H1 (cell line): ENCODE data around the gene MILR1. TPM values are rescaled to one million over a fixed set of nuclear protein-coding genes. Genes with fewer than 3 reads are reported as not detected.
A peak's percentile ranks its signal among the peaks of the same experiment; 100 is the strongest.
"Not testable (repeated sequence)": the region's sequence is repeated elsewhere in the genome, so short reads cannot be mapped to it uniquely, and the experiment has no call there.

ENCODE experiments used
- CTCF ChIA-PET: fragments of 300-600 bp; sonication (Branson Sonifier 250); formaldehyde crosslinking; loops from one replicate; lab custom pipeline; 2021; ENCODE audit not compliant: partially characterized antibody; lab: Charles Lee
- POLR2A ChIA-PET: fragments of 300-600 bp; sonication (Branson Sonifier 250); formaldehyde crosslinking; loops from one replicate; lab custom pipeline; 2021; ENCODE audit warnings: inconsistent platforms; ENCODE audit not compliant: partially characterized antibody; lab: Charles Lee
- DNase-seq, 2 experiments: peaks; one replicate each; pipeline versions ENCODE4 v3.0.0 to v3.0.0-alpha.2; 2010 to 2022; ENCODE audit warnings: low spot score in 2 of 2, low read depth in 1 of 2, mixed read lengths in 1 of 2
- FAIRE-seq: peaks from 2 replicates; lab custom pipeline; 2011; peaks lifted over from hg19 to GRCh38; lab: Jason Lieb, UNC
- H2AFZ ChIP-seq: 2 replicates; pipeline ENCODE4 v1.8.1; 2012; ENCODE audit warnings: low read length, inconsistent platforms
- H2AK5ac ChIP-seq: 2 replicates; pipeline ENCODE4 v1.6.1; 2013; ENCODE audit warnings: low read depth, low read length
- H2BK120ac ChIP-seq: replicated peaks from 2 replicates; pipeline ENCODE3; 2013; ENCODE audit warnings: low read depth, low read length, inconsistent platforms
- H2BK12ac ChIP-seq: 2 replicates; pipeline ENCODE4 v1.6.1; 2013; ENCODE audit warnings: low read depth, low read length
- H2BK15ac ChIP-seq: 2 replicates; pipeline ENCODE4 v1.6.1; 2013; ENCODE audit warnings: low read length
- H2BK20ac ChIP-seq: 2 replicates; pipeline ENCODE4 v1.6.1; 2013; ENCODE audit warnings: low read length
- H2BK5ac ChIP-seq: 2 replicates; pipeline ENCODE4 v1.6.1; 2013; ENCODE audit warnings: low read depth, low read length
- H3K14ac ChIP-seq: 2 replicates; pipeline ENCODE4 v1.6.1; 2013; ENCODE audit warnings: inconsistent platforms; ENCODE audit not compliant: insufficient read length
- H3K18ac ChIP-seq: 2 replicates; pipeline ENCODE4 v1.6.1; 2013; ENCODE audit warnings: low read length; ENCODE audit errors: extremely low read depth
- H3K23ac ChIP-seq: 2 replicates; pipeline ENCODE4 v1.6.1; 2013; ENCODE audit warnings: inconsistent platforms; ENCODE audit not compliant: insufficient read length
- H3K23me2 ChIP-seq: 2 replicates; pipeline ENCODE4 v1.6.1; 2013; ENCODE audit warnings: low read depth, low read length
- H3K27ac ChIP-seq: 2 replicates; pipeline ENCODE4 v1.6.1; 2011; ENCODE audit warnings: low read depth, low read length, inconsistent platforms
- H3K27me3 ChIP-seq, 4 experiments: replicated peaks in 1 of 4; 1 replicate in 1 of 4; 2 replicates in 3 of 4; pipeline versions ENCODE4 v1.6.1 to v1.8.1; 2011 to 2013; ENCODE audit warnings: low read length in 3 of 4, mild to moderate bottlenecking in 3 of 4, inconsistent platforms in 2 of 4, mixed read lengths in 2 of 4, moderate library complexity in 1 of 4; ENCODE audit not compliant: control insufficient read depth in 3 of 4, insufficient read depth in 3 of 4; ENCODE audit errors: extremely low read depth in 1 of 4
- H3K36me3 ChIP-seq, 4 experiments: 2 replicates each; pipeline versions ENCODE4 v1.6.1 to v1.8.1; 2011 to 2013; ENCODE audit warnings: mild to moderate bottlenecking in 4 of 4, low read length in 3 of 4, moderate library complexity in 2 of 4, control low read depth in 1 of 4, inconsistent platforms in 1 of 4; ENCODE audit not compliant: insufficient read depth in 4 of 4, control insufficient read depth in 2 of 4
- H3K4ac ChIP-seq: replicated peaks from 2 replicates; pipeline ENCODE3; 2013; ENCODE audit warnings: low read length, low read depth, mixed read lengths, inconsistent platforms; ENCODE audit not compliant: insufficient read length
- H3K4me1 ChIP-seq, 4 experiments: replicated peaks in 1 of 4; 1 replicate in 1 of 4; 2 replicates in 3 of 4; pipeline versions ENCODE4 v1.6.1 to v1.8.1; 2011 to 2013; ENCODE audit warnings: low read length in 3 of 4, inconsistent platforms in 2 of 4, mixed read lengths in 1 of 4; ENCODE audit not compliant: insufficient read depth in 4 of 4, control insufficient read depth in 3 of 4
- H3K4me2 ChIP-seq, 2 experiments: 2 replicates each; pipeline versions ENCODE4 v1.6.1 to v1.8.1; 2011 to 2013; ENCODE audit warnings: low read depth in 2 of 2, low read length in 2 of 2, control low read depth in 1 of 2, inconsistent platforms in 1 of 2, mild to moderate bottlenecking in 1 of 2; ENCODE audit not compliant: insufficient read depth in 1 of 2
- H3K4me3 ChIP-seq, 4 experiments: fragments of 200-600, 300-600 bp in 1 of 4; sonication (generic), shearing (Covaris generic), sonication (Bioruptor Twin) in 1 of 4; 2 replicates each; pipeline versions ENCODE4 v1.5.1 to v1.8.1; 2011 to 2016; ENCODE audit warnings: low read length in 4 of 4, low read depth in 3 of 4, control low read depth in 2 of 4, inconsistent platforms in 2 of 4, mild to moderate bottlenecking in 2 of 4, mixed read lengths in 1 of 4, moderate library complexity in 1 of 4; ENCODE audit not compliant: insufficient read depth in 2 of 4; ENCODE audit errors: extremely low read depth in 1 of 4
- H3K56ac ChIP-seq: replicated peaks from 2 replicates; pipeline ENCODE3; 2013; ENCODE audit warnings: low read depth, mild to moderate bottlenecking, mixed read lengths, low read length, inconsistent platforms; ENCODE audit not compliant: insufficient read length
- H3K79me1 ChIP-seq: 2 replicates; pipeline ENCODE4 v1.6.1; 2013; ENCODE audit warnings: low read depth, low read length, control low read depth
- H3K79me2 ChIP-seq, 2 experiments: 2 replicates each; pipeline versions ENCODE4 v1.6.1 to v1.8.1; 2012 to 2013; ENCODE audit warnings: low read length in 2 of 2, mild to moderate bottlenecking in 2 of 2, inconsistent platforms in 1 of 2; ENCODE audit not compliant: insufficient read depth in 2 of 2, control insufficient read depth in 1 of 2
- H3K9ac ChIP-seq, 4 experiments: replicated peaks in 1 of 4; 1 replicate in 1 of 4; 2 replicates in 3 of 4; pipeline versions ENCODE4 v1.6.1 to v1.8.1; 2011 to 2013; ENCODE audit warnings: low read depth in 3 of 4, low read length in 3 of 4, control low read depth in 2 of 4, mild to moderate bottlenecking in 2 of 4, moderate library complexity in 2 of 4, inconsistent platforms in 1 of 4; ENCODE audit errors: extremely low read depth in 1 of 4
- H3K9me3 ChIP-seq, 2 experiments: 2 replicates each; pipeline versions ENCODE4 v1.6.1 to v1.8.1; 2012 to 2013; ENCODE audit warnings: mild to moderate bottlenecking in 2 of 2, moderate library complexity in 2 of 2, control low read depth in 1 of 2, inconsistent platforms in 1 of 2, low read depth in 1 of 2, low read length in 1 of 2, mixed read lengths in 1 of 2; ENCODE audit not compliant: insufficient read depth in 2 of 2
- H4K20me1 ChIP-seq, 2 experiments: replicated peaks in 1 of 2; 2 replicates each; pipeline versions ENCODE3 to v1.8.1; 2011 to 2013; ENCODE audit warnings: inconsistent platforms in 2 of 2, low read length in 2 of 2, mild to moderate bottlenecking in 1 of 2; ENCODE audit not compliant: insufficient read depth in 2 of 2, control insufficient read depth in 1 of 2
- H4K5ac ChIP-seq: 2 replicates; pipeline ENCODE4 v1.6.1; 2013; ENCODE audit warnings: low read length, low read depth, mixed read lengths, inconsistent platforms; ENCODE audit not compliant: insufficient read length
- H4K8ac ChIP-seq: 2 replicates; pipeline ENCODE4 v1.8.0; 2013; ENCODE audit warnings: mild to moderate bottlenecking, moderate library complexity, low read length, inconsistent platforms; ENCODE audit not compliant: insufficient read depth; ENCODE audit errors: extremely low read depth
- H4K91ac ChIP-seq: replicated peaks from 2 replicates; pipeline ENCODE3; 2013; ENCODE audit warnings: low read length, mixed read lengths, inconsistent platforms; ENCODE audit not compliant: insufficient read length
- WGBS, 2 experiments: shearing (Covaris generic) in 1 of 2; methylation state at CpG; one replicate each; pipeline versions ENCODE4 v1.1.6 to v1.1.7; 2013 to 2015; ENCODE audit warnings: low lambda C conversion rate in 2 of 2, mixed read lengths in 2 of 2, inconsistent platforms in 1 of 2, low coverage in 1 of 2, missing lambda C conversion rate in 1 of 2; ENCODE audit not compliant: insufficient replicate concordance in 2 of 2, insufficient coverage in 1 of 2, insufficient read length in 1 of 2; ENCODE audit errors: extremely low coverage in 1 of 2, missing lambda C conversion rate in 1 of 2; 5-methylcytosine and 5-hydroxymethylcytosine counted together
- polyA plus RNA-seq, 7 experiments: library from polyadenylated mRNA; depleted of rRNA in 3 of 7; stranded (reverse) in 5 of 7; unstranded in 2 of 7; fragments of >200 nt in 5 of 7; fragments of 200-250 nt in 2 of 7; gene quantifications; 1 replicate in 5 of 7; 2 replicates in 1 of 7; 4 replicates in 1 of 7; pipeline versions ENCODE4 v1.2.1 to v1.2.3, GENCODE V29; 2011 to 2013; ENCODE audit warnings: missing spikeins in 2 of 7, mixed read lengths in 2 of 7
- total RNA-seq: library from RNA; stranded (reverse); fragmentation: NEBNext Ultra II Directional; extraction: Animal tissue kit (Norgen Biotek cat#: 25700); gene quantifications from 2 replicates; pipeline ENCODE4 v1.2.1, GENCODE V29; 2021

The MILR1 gene
- total and polyA plus RNA-seq, 2 of the 8 experiments (the other 6 are each of a cell fraction or from before 2014, with no cell fraction given), result not detected

DNA sequence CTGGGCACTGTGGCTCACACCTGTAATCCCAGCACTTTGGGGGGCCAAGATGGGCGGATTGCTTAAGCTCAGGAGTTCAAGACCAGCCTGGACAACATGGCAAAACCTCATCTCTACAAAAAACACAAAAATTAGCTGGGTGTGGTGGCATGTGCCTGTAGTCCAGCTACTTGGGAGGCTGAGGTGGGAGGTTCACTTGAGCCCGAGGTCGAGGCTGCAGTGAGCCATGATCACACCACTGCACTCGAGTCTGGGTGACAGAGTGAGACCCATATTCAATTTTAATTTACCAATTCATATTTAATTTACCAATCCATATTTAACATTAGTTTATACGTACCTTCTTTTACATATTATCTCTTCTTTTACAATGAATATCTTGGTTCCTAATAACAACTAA, 46.4 kb downstream of the MILR1 start:
- not testable (repeated sequence) for H2BK120ac ChIP-seq, H3K56ac ChIP-seq, H4K20me1 ChIP-seq, H2AK5ac ChIP-seq, H3K14ac ChIP-seq, H3K4ac ChIP-seq, H2BK20ac ChIP-seq, FAIRE-seq, H4K91ac ChIP-seq, H3K23me2 ChIP-seq, H2AFZ ChIP-seq, H3K27me3 ChIP-seq, H4K5ac ChIP-seq, H2BK5ac ChIP-seq, H3K23ac ChIP-seq, DNase-seq, H3K79me1 ChIP-seq, H3K27ac ChIP-seq, H4K8ac ChIP-seq, H3K18ac ChIP-seq, H2BK15ac ChIP-seq, H3K9ac ChIP-seq, H2BK12ac ChIP-seq, H3K9me3 ChIP-seq, H3K4me1 ChIP-seq
- peaks cover 7 to 38% of the 10 kb centered on the region in 2 experiments; a peak in 3 of 4 replicates for H3K79me2 ChIP-seq
- H3K36me3 ChIP-seq, result peaks cover 12 to 57% (median 34%) of the 10 kb centered on the region in 4 experiments
- WGBS, 2 experiments, result 93 to 100% methylated on average over 1 to 5 of the region's 5 CpGs
- peak overlapping the region in 1 of 4 experiments; percentile 70; a peak in 2 of 8 replicates for H3K4me3 ChIP-seq
- CTCF ChIA-PET, result interaction anchor here (4.6 kb wide), 1 partner anchor 76 kb away, joined by 29 read pairs; no protein-coding TSS in a partner anchor
- H3K4me2 ChIP-seq, result peak overlapping the region in 1 of 2 experiments; percentile 83; a peak in 3 of 4 replicates
- POLR2A ChIA-PET, result interaction anchor here (11.8 kb wide), 1 partner anchor 9 kb away, joined by 320 read pairs; the partner anchor contains the start of genes CEP95 and DDX5
